Putamen (tissue), 1 donor: ENCODE measurements around the gene S100P.
"Not testable (repeated sequence)": the region's sequence is repeated elsewhere in the genome, so short reads cannot be mapped to it uniquely, and the experiment has no call there.

Experiments used
- DNase-seq: peaks from one replicate; pipeline ENCODE4 v3.0.0-alpha.2; 2016; ENCODE audit warnings: low spot score

The S100P gene

GRCh38 chr4:6724421-6725111, 30.9 kb downstream of the S100P start:
- no peak for DNase-seq

- DNase-seq, result not testable (repeated sequence)
Measured at GRCh38 chr4:6725427-6725961, 31.8 kb downstream of the S100P start.

- DNase-seq, result peak; percentile 93
Measured at GRCh38 chr4:6727081-6727942, 33.6 kb downstream of the S100P start.

- no peak for DNase-seq
Measured at GRCh38 chr4:6727943-6728250, 34.2 kb downstream of the S100P start.

- DNase-seq, result no peak
Measured at GRCh38 chr4:6728320-6729029, 34.8 kb downstream of the S100P start.

- DNase-seq, result no peak
Measured at GRCh38 chr4:6730603-6731317, 37.1 kb downstream of the S100P start.

GRCh38 chr4:6731318-6731675, 37.6 kb downstream of the S100P start:
- no peak for DNase-seq

- DNase-seq, result no peak
Measured at GRCh38 chr4:6731780-6732179, 38.1 kb downstream of the S100P start.

- peak; percentile 63 for DNase-seq
Measured at GRCh38 chr4:6732441-6733357, 39.0 kb downstream of the S100P start.

- DNase-seq, result no peak
Measured at GRCh38 chr4:6733358-6734164, 39.9 kb downstream of the S100P start.

- no peak for DNase-seq
Measured at GRCh38 chr4:6734165-6734786, 40.6 kb downstream of the S100P start.

- no peak for DNase-seq
Measured at GRCh38 chr4:6739920-6740319, 46.2 kb downstream of the S100P start.

- no peak for DNase-seq
Measured at GRCh38 chr4:6740347-6740746, 46.7 kb downstream of the S100P start.

GRCh38 chr4:6742507-6742906, 48.8 kb downstream of the S100P start:
- no peak for DNase-seq

- no peak for DNase-seq
Measured at GRCh38 chr4:6742989-6743388, 49.3 kb downstream of the S100P start.
